VCaP (cell line): ENCODE measurements around the gene TFAP2B.
A peak's percentile ranks its signal among the peaks of the same experiment; 100 is the strongest.

Experiments
- H3K27ac ChIP-seq: fragments of 450-650 bp; 2 replicates; pipeline ENCODE4 v1.5.1; 2017
- CTCF ChIP-seq: fragments of 450-650 bp; conservative IDR thresholded peaks from 2 replicates; pipeline ENCODE4 v1.5.1; 2017; ENCODE audit warnings: mild to moderate bottlenecking, moderate library complexity

Gene TFAP2B

DNA sequence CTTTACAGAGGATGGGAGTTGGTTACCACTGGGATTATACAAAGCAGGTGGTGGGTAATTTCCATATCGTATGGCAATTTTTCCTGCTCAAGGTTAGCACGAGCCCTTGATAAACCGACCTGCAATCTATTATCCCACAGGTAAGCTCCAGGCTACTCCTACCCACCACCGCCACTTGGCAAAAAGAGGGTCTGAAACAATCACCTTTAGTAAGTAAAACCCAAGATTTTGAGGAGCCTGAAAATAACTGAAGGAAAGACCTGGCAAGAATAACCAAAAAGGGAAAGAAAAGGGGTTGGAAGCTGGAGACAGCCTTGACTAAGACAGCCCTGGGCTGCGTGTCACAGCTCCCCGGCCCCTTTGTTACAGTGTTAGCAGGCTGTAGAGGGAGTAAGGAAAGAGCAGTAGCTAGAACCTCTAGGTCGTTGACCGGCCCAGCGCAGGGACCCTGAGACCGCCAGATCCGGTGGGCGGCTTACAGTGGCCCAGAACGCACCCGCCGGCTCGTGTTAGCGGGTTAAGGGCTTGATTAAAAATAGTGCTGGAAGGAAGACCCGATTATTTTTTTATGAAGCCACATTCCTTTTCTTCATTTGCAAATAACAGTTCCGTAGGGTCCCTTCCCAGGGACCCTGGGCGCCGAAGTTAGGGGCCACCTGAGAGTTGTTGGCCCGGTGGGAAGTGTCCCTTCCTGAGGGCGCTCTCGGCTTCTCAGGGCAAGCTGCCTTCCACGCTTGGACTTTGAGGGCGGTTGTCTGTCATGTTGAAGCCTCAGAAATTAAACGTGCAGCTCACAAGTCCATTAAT, 30.5 kb downstream of the TFAP2B start:
- TF ChIP-seq CTCF: no peak
- H3K27ac ChIP-seq: peak overlapping the region; percentile 58

- no peak for TF ChIP-seq CTCF
- H3K27ac ChIP-seq: peak overlapping the region; percentile 58
These were observed 31.1 kb downstream of the TFAP2B start for GRCh38 chr6:50849796-50850180.

- H3K27ac ChIP-seq: peak overlapping the region; percentile 58
- TF ChIP-seq CTCF: no peak
These were observed 31.8 kb downstream of the TFAP2B start for GRCh38 chr6:50850223-50851048.

GRCh38 chr6:50851049-50851845, 32.6 kb downstream of the TFAP2B start:
- H3K27ac ChIP-seq: no peak overlapping the region
- TF ChIP-seq CTCF: no peak

- H3K27ac ChIP-seq: no peak overlapping the region
- no peak for TF ChIP-seq CTCF
These were observed 35.3 kb downstream of the TFAP2B start for GRCh38 chr6:50853939-50854338.

DNA sequence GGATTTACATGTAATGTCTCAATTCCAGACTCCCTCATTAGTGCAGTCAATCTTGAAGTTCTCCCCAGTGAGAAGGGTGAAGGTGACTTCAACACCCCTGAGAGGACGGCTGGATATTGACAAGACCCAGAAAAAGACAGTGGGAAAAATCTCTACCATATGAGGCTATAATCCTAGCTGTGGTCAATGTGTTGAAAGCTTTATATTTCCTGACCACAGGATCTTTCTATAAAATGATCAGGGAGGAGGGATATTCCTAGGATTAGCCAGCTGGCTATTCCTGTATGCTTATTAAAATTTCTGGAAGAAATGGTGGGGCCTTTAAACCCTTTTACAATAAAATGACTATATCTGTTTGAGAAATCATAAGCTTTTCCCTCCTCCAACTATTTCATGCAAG, 43.0 kb downstream of the TFAP2B start:
- TF ChIP-seq CTCF: no peak
- H3K27ac ChIP-seq: no peak overlapping the region

DNA sequence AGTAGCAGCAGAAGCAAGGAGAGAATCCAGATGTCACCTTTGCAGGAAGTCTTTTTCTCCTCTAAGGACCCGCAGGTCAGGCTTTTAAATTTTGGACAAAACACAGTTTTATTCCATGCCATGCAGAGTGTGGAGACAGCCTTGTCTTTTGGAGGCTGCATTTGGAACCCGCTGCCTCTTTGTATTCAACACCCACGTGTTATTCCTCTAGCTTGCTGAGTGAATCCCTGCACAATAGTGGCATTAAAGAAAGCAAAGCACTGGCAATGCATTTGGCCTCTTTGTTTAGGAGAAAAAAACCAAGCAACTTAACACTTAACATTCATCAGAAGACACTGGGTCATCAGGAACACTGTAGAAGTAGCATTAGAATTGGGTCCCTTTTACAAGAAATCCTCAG, 43.5 kb downstream of the TFAP2B start:
- no peak overlapping the region for H3K27ac ChIP-seq
- no peak for TF ChIP-seq CTCF
